ENCODE measurements around the gene CCNG1.

- no peak for TF ChIP-seq POLR2AphosphoS5 (IDR thresholded peaks at IDR 0.05)
- no peak for TF ChIP-seq CTCF (IDR thresholded peaks at IDR 0.05 in 8 of 11, conservative IDR thresholded peaks at IDR 0.05 in 3 of 11)
- no peak for TF ChIP-seq POLR2A (IDR thresholded peaks at IDR 0.05)
Measured at GRCh38 chr5:163459462-163459818, 22.0 kb downstream of the CCNG1 start.

Data from spleen (tissue), 7 donors.